Choroid plexus epithelial cell (primary cell): ENCODE measurements around the gene JPH4.

Experiments
- DNase-seq: peaks from one replicate; pipeline ENCODE4 v3.0.0-alpha.2; 2010; ENCODE audit warnings: low read depth
- H3K4me3 ChIP-seq: 2 replicates; pipeline ENCODE4 v1.5.1; 2011; ENCODE audit warnings: low read depth, mild to moderate bottlenecking, control low read depth, low read length, moderate library complexity
- TF ChIP-seq, protein P1 (sequence below): conservative IDR thresholded peaks from 2 replicates; pipeline ENCODE4 v1.5.1; 2011; ENCODE audit warnings: low read depth, mild to moderate bottlenecking, control low read depth, inconsistent platforms, low read length, moderate library complexity

Gene JPH4

DNA sequence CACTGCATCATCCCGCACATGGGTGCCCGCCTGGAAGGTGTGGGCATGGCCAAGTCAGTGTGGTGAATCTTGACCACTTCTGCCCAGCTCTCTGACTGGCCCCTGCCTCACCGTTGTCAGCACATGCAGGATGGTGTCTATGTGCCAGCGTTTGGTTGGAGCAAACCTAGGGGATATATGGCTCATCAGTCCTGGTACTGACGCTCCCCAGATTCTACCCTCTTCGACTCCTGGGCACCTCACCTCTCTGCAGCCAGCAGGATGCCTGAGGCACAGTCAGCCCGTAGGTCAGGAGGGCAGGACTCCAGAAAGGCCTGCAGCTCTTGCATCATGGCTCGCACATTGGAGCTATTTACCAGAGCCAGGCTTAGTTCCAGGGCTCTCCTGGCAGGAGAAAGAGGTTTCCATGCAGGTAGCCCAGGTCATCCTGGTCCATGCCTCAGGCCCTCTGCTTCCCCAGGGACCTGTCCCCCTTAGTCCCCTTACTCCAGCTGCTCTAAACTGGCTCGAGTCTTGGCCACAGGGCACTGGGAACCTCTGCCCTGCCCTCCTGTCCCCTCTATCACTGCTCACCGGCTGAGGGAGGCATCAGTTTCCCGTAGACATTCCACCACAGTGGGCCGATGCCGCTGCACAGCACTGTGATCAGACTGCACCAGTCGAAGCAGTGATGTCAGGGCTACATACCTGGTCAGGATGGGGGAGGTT is 15.0 kb downstream of the JPH4 start:
- TF ChIP-seq, protein P1, sequence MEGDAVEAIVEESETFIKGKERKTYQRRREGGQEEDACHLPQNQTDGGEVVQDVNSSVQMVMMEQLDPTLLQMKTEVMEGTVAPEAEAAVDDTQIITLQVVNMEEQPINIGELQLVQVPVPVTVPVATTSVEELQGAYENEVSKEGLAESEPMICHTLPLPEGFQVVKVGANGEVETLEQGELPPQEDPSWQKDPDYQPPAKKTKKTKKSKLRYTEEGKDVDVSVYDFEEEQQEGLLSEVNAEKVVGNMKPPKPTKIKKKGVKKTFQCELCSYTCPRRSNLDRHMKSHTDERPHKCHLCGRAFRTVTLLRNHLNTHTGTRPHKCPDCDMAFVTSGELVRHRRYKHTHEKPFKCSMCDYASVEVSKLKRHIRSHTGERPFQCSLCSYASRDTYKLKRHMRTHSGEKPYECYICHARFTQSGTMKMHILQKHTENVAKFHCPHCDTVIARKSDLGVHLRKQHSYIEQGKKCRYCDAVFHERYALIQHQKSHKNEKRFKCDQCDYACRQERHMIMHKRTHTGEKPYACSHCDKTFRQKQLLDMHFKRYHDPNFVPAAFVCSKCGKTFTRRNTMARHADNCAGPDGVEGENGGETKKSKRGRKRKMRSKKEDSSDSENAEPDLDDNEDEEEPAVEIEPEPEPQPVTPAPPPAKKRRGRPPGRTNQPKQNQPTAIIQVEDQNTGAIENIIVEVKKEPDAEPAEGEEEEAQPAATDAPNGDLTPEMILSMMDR, result no peak
- DNase-seq, result no peak

DNA sequence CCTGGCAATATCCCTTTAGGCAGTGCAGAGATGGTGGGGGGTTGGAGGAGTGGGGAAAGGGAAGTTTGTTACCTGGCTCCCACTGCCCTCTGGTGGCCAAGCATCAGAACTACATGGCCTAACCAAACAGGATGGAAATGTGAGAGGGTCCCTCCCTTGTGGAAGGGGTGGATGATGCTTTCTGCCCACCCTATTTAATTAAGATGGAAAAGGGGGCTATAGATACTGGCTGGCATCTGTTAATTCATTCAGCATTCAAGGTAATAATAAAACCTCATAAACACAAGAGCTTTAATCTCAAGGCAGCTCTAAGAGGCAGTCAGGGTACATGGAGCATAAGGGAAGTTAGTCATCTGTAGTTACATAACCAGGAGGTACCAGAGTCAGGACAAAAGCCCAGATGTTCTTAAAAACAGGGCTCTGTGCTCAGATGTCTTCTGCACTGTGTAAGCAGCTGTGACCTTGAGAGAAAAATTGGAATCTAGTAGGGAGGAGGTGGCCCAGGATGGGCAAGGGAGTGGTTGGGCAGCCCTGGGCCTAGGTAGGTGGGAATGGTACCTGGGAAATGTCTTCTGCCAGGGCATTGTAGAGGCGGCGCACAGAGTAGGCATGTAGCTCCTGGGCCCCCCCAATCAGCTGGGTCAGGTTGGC is 15.6 kb downstream of the JPH4 start:
- no peak overlapping the region for H3K4me3 ChIP-seq
- TF ChIP-seq, protein P1, result peak; percentile 93

More for the DNA sequence above, 15.0 kb downstream of the JPH4 start:
- no peak overlapping the region for H3K4me3 ChIP-seq

DNA sequence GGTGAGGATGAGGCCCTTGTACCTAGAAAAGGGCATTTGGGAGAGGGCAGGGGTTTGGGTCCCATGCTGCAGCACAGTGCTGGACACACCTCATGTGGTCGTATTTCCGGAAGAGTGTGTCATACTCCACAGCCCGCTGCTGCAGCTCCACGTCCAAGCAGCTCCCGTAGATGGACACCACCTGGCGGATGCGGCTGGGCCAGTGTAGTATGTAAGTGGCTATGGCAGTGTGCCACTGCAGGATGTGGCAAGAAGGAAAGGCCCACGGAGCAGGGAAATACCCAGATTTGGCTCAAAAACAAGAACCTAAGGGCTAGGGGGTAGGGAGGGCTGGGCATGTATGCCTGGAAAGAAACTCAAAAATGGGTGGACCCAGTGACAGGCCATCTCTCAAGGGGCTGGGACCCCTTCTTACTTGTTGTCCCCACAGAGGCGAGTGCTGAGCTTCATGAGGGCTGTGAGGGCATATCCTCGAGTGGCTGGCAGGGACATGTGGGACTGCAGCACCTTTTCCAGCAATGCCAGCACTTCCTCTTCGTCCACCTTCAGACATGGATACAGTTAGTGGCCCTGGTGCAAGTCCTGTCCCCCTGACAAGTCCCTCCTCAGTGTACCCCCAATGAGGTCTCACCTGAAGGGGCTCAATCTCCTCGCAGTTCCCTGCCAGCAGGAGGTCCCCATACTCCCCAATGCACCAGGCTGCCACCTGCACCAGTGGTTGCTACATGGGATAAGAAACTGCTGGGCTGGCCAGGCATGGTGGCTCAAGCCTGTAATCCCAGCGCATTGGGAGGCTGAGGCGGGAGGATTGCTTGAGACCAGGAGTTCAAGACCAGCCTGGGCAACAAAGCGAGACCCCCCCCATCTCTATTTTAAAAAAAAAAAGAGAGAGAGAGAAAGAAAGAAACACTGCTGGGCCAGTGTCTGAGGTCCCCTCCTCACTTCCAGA is 16.4 kb downstream of the JPH4 start:
- DNase-seq, result no peak
- no peak overlapping the region for H3K4me3 ChIP-seq
- TF ChIP-seq, protein P1, result no peak

More for the DNA sequence above, 15.6 kb downstream of the JPH4 start:
- peak; percentile 67 for DNase-seq

DNA sequence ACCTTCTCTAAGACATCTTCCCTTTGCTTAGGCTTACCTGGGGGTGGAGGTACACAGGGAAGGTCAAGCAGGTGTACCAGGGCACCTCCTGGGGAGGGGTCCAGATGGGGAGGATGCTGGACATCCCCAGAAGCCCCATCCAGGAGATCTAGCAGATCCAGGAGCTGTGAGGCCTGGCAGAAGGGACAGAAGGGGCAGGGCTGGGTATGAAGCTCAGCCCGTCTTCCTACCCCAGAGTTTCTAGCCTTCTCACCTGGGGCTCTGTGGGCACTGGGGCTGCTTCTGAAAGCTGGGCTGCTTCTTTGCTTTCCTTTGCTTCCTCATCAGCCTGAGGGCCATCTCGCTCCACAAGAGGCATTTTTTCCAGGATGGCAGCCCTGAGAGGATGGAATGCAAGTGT is 17.3 kb downstream of the JPH4 start:
- DNase-seq, result no peak
- TF ChIP-seq, protein P1, result no peak

GRCh38 chr14:23559926-23560520 is 18.6 kb downstream of the JPH4 start:
- TF ChIP-seq, protein P1, result no peak
- H3K4me3 ChIP-seq, result no peak overlapping the region
- DNase-seq, result no peak

More for the DNA sequence above, 17.3 kb downstream of the JPH4 start:
- H3K4me3 ChIP-seq, result no peak overlapping the region
